GM19239 (cell line): ENCODE results near the gene CISD2.
"Not testable (repeated sequence)": the region's sequence is repeated elsewhere in the genome, so short reads cannot be mapped to it uniquely, and the experiment has no call there.

ENCODE experiments used
- DNase-seq: peaks from one replicate; pipeline ENCODE4 v3.0.0; 2011; ENCODE audit warnings: low spot score; ENCODE audit not compliant: insufficient read length
- FAIRE-seq: peaks from 2 replicates; lab custom pipeline; 2011; peaks lifted over from hg19 to GRCh38; lab: Jason Lieb, UNC

CISD2 gene

GRCh38 chr4:102868781-102869568, at the start of gene CISD2:
CISD2 (plus strand) TSS chr4:102868992; CDS start chr4:102869085, 93 bp downstream.
- DNase-seq = peak; percentile 55
- FAIRE-seq = no peak

- DNase-seq, FAIRE-seq: not testable (repeated sequence)
Observed at GRCh38 chr4:102819100-102819499, 49.7 kb upstream of the CISD2 start.

- DNase-seq (no peak), FAIRE-seq (peak; percentile 87)
Observed at GRCh38 chr4:102819588-102820365, 49.0 kb upstream of the CISD2 start.

GRCh38 chr4:102823464-102823863, 45.3 kb upstream of the CISD2 start:
- FAIRE-seq = no peak

GRCh38 chr4:102823897-102824296, 44.9 kb upstream of the CISD2 start:
- FAIRE-seq (no peak), DNase-seq (no peak)

More at GRCh38 chr4:102823464-102823863, 45.3 kb upstream of the CISD2 start:
- no peak for DNase-seq

GRCh38 chr4:102824398-102824797, 44.4 kb upstream of the CISD2 start:
- DNase-seq = no peak

GRCh38 chr4:102825261-102826091, 43.3 kb upstream of the CISD2 start:
- DNase-seq (no peak), FAIRE-seq (peak; percentile 79)

More at GRCh38 chr4:102824398-102824797, 44.4 kb upstream of the CISD2 start:
- FAIRE-seq = no peak

GRCh38 chr4:102826105-102826889, 42.5 kb upstream of the CISD2 start:
- peak; percentile 72 for FAIRE-seq
- DNase-seq = no peak

- DNase-seq = no peak
Observed at GRCh38 chr4:102826890-102827673, 41.7 kb upstream of the CISD2 start, which contains the start of gene UBE2D3. UBE2D3 (minus strand) TSS chr4:102827551; CDS start chr4:102826508, 1,043 bp downstream.

GRCh38 chr4:102827674-102828496, 40.9 kb upstream of the CISD2 start:
- FAIRE-seq = peak; percentile 99

More at GRCh38 chr4:102826890-102827673, 41.7 kb upstream of the CISD2 start, which contains the start of gene UBE2D3:
- no peak for FAIRE-seq

GRCh38 chr4:102828497-102828808, 40.3 kb upstream of the CISD2 start:
- FAIRE-seq = no peak
- no peak for DNase-seq

More at GRCh38 chr4:102827674-102828496, 40.9 kb upstream of the CISD2 start:
- peak; percentile 40 for DNase-seq

- FAIRE-seq (no peak), DNase-seq (no peak)
Observed at GRCh38 chr4:102829803-102830202, 39.0 kb upstream of the CISD2 start.

GRCh38 chr4:102832105-102832504, 36.7 kb upstream of the CISD2 start:
- DNase-seq (no peak), FAIRE-seq (no peak)

- FAIRE-seq (no peak), DNase-seq (no peak)
Observed at GRCh38 chr4:102832667-102833066, 36.1 kb upstream of the CISD2 start.

GRCh38 chr4:102836596-102836995, 32.2 kb upstream of the CISD2 start:
- no peak for FAIRE-seq
- no peak for DNase-seq

- no peak for FAIRE-seq
- DNase-seq = no peak
Observed at GRCh38 chr4:102842367-102842766, 26.4 kb upstream of the CISD2 start.

GRCh38 chr4:102843273-102843672, 25.5 kb upstream of the CISD2 start:
- FAIRE-seq = no peak
- no peak for DNase-seq

- FAIRE-seq (no peak), DNase-seq (no peak)
Observed at GRCh38 chr4:102843938-102844337, 24.9 kb upstream of the CISD2 start.
